Loucy (cell line): ENCODE measurements around the gene SKP2.

ENCODE experiments used
- EZH2phosphoT487 ChIP-seq: fragments of 200-600 bp; IDR thresholded peaks from 2 replicates; pipeline ENCODE4 v1.6.1; 2018; ENCODE audit warnings: antibody characterized with exemption, mild to moderate bottlenecking, moderate library complexity, borderline replicate concordance
- TF ChIP-seq, protein P1 (sequence below): fragments of 200-600 bp; sonication (generic); conservative IDR thresholded peaks from 2 replicates; pipeline ENCODE4 v1.5.1; 2014; ENCODE audit warnings: mild to moderate bottlenecking, antibody characterized with exemption, low read length

DNA sequence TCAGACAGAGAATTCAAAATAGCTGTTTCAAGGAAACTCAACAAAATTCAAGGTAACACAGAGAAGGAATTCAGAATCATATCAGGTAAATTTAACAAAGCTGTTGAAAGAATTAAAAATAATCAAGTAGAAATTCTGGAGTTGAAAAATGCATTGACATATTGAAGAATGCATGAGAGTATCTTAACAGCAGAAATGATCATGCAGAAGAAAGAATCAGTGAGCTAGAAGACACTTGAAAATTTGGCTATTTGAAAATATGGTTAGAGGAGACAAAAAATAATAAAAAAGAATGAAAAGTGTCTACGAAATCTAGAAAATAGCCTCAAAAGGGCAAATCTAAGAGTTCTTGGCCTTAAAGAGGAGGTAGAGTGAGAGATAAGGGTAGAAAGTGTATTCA lies 23.1 kb upstream of the SKP2 start:
- TF ChIP-seq, protein P1, sequence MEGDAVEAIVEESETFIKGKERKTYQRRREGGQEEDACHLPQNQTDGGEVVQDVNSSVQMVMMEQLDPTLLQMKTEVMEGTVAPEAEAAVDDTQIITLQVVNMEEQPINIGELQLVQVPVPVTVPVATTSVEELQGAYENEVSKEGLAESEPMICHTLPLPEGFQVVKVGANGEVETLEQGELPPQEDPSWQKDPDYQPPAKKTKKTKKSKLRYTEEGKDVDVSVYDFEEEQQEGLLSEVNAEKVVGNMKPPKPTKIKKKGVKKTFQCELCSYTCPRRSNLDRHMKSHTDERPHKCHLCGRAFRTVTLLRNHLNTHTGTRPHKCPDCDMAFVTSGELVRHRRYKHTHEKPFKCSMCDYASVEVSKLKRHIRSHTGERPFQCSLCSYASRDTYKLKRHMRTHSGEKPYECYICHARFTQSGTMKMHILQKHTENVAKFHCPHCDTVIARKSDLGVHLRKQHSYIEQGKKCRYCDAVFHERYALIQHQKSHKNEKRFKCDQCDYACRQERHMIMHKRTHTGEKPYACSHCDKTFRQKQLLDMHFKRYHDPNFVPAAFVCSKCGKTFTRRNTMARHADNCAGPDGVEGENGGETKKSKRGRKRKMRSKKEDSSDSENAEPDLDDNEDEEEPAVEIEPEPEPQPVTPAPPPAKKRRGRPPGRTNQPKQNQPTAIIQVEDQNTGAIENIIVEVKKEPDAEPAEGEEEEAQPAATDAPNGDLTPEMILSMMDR = no peak
- no peak for TF ChIP-seq EZH2phosphoT487
